HepG2 (cell line): ENCODE results near the gene AFAP1L2. TPM values are rescaled to one million over a fixed set of nuclear protein-coding genes. Genes with fewer than 3 reads are reported as not detected.

ENCODE experiments used
- ATAC-seq: fragments of 200-7000 bp; cut with Tn5 transposase; 3 replicates; pipeline ENCODE4 v1.9.1; 2020; ENCODE audit warnings: mild to moderate bottlenecking, moderate library complexity
- BruUV-seq: library from RNA; stranded (reverse); fragments of 400-500 nt; replicated peaks from 2 replicates; lab custom pipeline; 2021; lab: Mats Ljungman, UMichigan
- CTCF ChIA-PET: fragments of 300-600 bp; formaldehyde crosslinking; extraction: SDS; loops from one replicate; lab custom pipeline; 2021; ENCODE audit warnings: low total read pairs, inconsistent platforms, low intra/inter-chr PET ratio; lab: Yijun Ruan, JAX
- POLR2A ChIA-PET: fragments of 350-600 bp; sonication (Branson Sonifier 250); formaldehyde crosslinking; loops from one replicate; lab custom pipeline; 2020; ENCODE audit warnings: antibody characterized with exemption, inconsistent platforms; lab: Yijun Ruan, JAX
- DNase-seq: peaks from one replicate; pipeline ENCODE4 v3.0.0-alpha.2; 2015; ENCODE audit warnings: low spot score
- FAIRE-seq: peaks from 3 replicates; lab custom pipeline; 2011; peaks lifted over from hg19 to GRCh38; lab: Jason Lieb, UNC
- H2AFZ ChIP-seq: one replicate; pipeline ENCODE4 v1.6.1; 2011; ENCODE audit warnings: low read length, inconsistent platforms
- H3K27ac ChIP-seq: fragments of 300-600 bp; 3 replicates; pipeline ENCODE4 v1.8.0; 2011; ENCODE audit warnings: mixed run types, mild to moderate bottlenecking, mixed read lengths, low read length, inconsistent platforms; ENCODE audit not compliant: insufficient read depth; ENCODE audit errors: extremely low read length
- H3K27me3 ChIP-seq, 2 experiments: fragments of 200-600 bp in 1 of 2; 2 replicates in 1 of 2; 3 replicates in 1 of 2; pipeline versions ENCODE4 v1.6.0 to v1.8.0; 2011; ENCODE audit warnings: low read length in 2 of 2, mild to moderate bottlenecking in 2 of 2, moderate library complexity in 2 of 2, inconsistent platforms in 1 of 2; ENCODE audit not compliant: insufficient read depth in 2 of 2, control insufficient read depth in 1 of 2
- H3K36me3 ChIP-seq, 2 experiments: fragments of 200-600 bp in 1 of 2; replicated peaks in 1 of 2; 2 replicates in 1 of 2; 3 replicates in 1 of 2; pipeline versions ENCODE4 v1.5.1 to v1.8.0; 2011; ENCODE audit warnings: low read length in 2 of 2, inconsistent platforms in 1 of 2; ENCODE audit not compliant: insufficient read depth in 2 of 2, control insufficient read depth in 1 of 2
- H3K4me1 ChIP-seq: 2 replicates; pipeline ENCODE4 v1.5.1; 2012; ENCODE audit warnings: low read length, inconsistent platforms; ENCODE audit not compliant: insufficient read depth
- H3K4me2 ChIP-seq: 2 replicates; pipeline ENCODE4 v1.6.0; 2011; ENCODE audit warnings: low read depth, low read length, inconsistent platforms
- H3K4me3 ChIP-seq, 3 experiments: fragments of 200-600 bp in 1 of 3; sonication (generic), shearing (Covaris generic) in 1 of 3; replicated peaks in 1 of 3; 2 replicates each; pipeline ENCODE4 v1.5.1; 2011 to 2016; ENCODE audit warnings: low read length in 3 of 3, inconsistent platforms in 2 of 3, low read depth in 2 of 3, mild to moderate bottlenecking in 2 of 3, control low read depth in 1 of 3, mixed read lengths in 1 of 3; ENCODE audit not compliant: insufficient read depth in 1 of 3
- H3K79me2 ChIP-seq: one replicate; pipeline ENCODE4 v1.6.1; 2011; ENCODE audit warnings: low read length, inconsistent platforms; ENCODE audit not compliant: insufficient read depth
- H3K9ac ChIP-seq: 2 replicates; pipeline ENCODE4 v1.6.0; 2011; ENCODE audit warnings: mild to moderate bottlenecking, low read depth, low read length, inconsistent platforms; ENCODE audit not compliant: insufficient read depth
- H3K9me3 ChIP-seq: 2 replicates; pipeline ENCODE4 v1.5.1; 2012; ENCODE audit warnings: mild to moderate bottlenecking, low read length
- H4K20me1 ChIP-seq: 2 replicates; pipeline ENCODE4 v1.6.0; 2011; ENCODE audit warnings: inconsistent platforms, mild to moderate bottlenecking, low read length, moderate library complexity; ENCODE audit not compliant: insufficient read depth
- HNRNPL ChIP-seq: fragments of 200-400 bp; formaldehyde crosslinking; IDR thresholded peaks from 2 replicates; pipeline ENCODE4 v1.6.1; 2017; ENCODE audit warnings: mild to moderate bottlenecking, low read depth, low read length
- KMT2A ChIP-seq: sonication (generic); formaldehyde crosslinking; IDR thresholded peaks from 2 replicates; pipeline ENCODE4 v1.4.0; 2020; ENCODE audit warnings: missing genetic modification reagents
- TAF15 ChIP-seq: fragments of 200-400 bp; formaldehyde crosslinking; IDR thresholded peaks from one replicate; pipeline ENCODE4 v1.6.1; 2018; ENCODE audit warnings: mild to moderate bottlenecking, low read depth, low read length; ENCODE audit not compliant: poor library complexity, severe bottlenecking
- ZMYM3 ChIP-seq: sonication (generic); formaldehyde crosslinking; IDR thresholded peaks from 2 replicates; pipeline ENCODE4 v1.5.1; 2020; ENCODE audit warnings: mild to moderate bottlenecking, missing genetic modification reagents
- ZNF556 ChIP-seq: sonication (generic); formaldehyde crosslinking; IDR thresholded peaks from 2 replicates; pipeline ENCODE4 v1.4.0; 2020; ENCODE audit warnings: mild to moderate bottlenecking, missing genetic modification reagents, borderline replicate concordance
- ZNF768 ChIP-seq: sonication (generic); formaldehyde crosslinking; IDR thresholded peaks from 2 replicates; pipeline ENCODE4 v1.4.0; 2020; ENCODE audit warnings: missing genetic modification reagents
- ZNF883 ChIP-seq: sonication (generic); formaldehyde crosslinking; IDR thresholded peaks from 2 replicates; pipeline ENCODE4 v1.5.1; 2020; ENCODE audit warnings: mild to moderate bottlenecking, missing genetic modification reagents; ENCODE audit errors: not compliant biosample characterization
- ZSCAN21 ChIP-seq: sonication (generic); formaldehyde crosslinking; IDR thresholded peaks from 2 replicates; pipeline ENCODE4 v1.8.0; 2022; ENCODE audit warnings: mild to moderate bottlenecking, missing genetic modification reagents, moderate library complexity, borderline replicate concordance
- WGBS: methylation state at CpG from one replicate; pipeline ENCODE4 v1.1.6; 2017; ENCODE audit warnings: low lambda C conversion rate; 5-methylcytosine and 5-hydroxymethylcytosine counted together
- in situ Hi-C: cut with HindIII; loops from 2 replicates; pipeline ENCODE4 v1.10.0; 2017; ENCODE audit warnings: low pct_unique_long_range_greater_than_20kb; ENCODE audit not compliant: extremely low pct_ligation_motif_present
- intact Hi-C: fragments of 100-400 bp; cut with micrococcal nuclease; formaldehyde crosslinking; loops from one replicate; pipeline ENCODE4 v1.10.0; 2022; ENCODE audit not compliant: unreplicated experiment
- polyA plus RNA-seq, 8 experiments: library from polyadenylated mRNA; depleted of rRNA in 3 of 8; stranded (reverse) in 7 of 8; unstranded in 1 of 8; fragments of >200 nt; fragmentation: Illumina TruSeq in 4 of 8; extraction: Trizol in 4 of 8; gene quantifications; 2 replicates each; pipeline versions ENCODE4 v1.2.1 to v1.2.3, GENCODE V29; 2011 to 2016; ENCODE audit warnings: low read depth in 4 of 8, missing spikeins in 1 of 8, mixed read lengths in 1 of 8; ENCODE audit not compliant: insufficient read depth in 1 of 8
- total RNA-seq, 5 experiments: library from RNA; depleted of rRNA; stranded (reverse); fragments of >200 nt; fragmentation: Illumina TruSeq; extraction: Trizol; gene quantifications; 2 replicates each; pipeline ENCODE4 v1.2.3, GENCODE V29; 2016; ENCODE audit warnings: low read depth in 1 of 5
- TF ChIP-seq, protein P1 (sequence below): sonication (generic); formaldehyde crosslinking; IDR thresholded peaks from 2 replicates; pipeline ENCODE4 v1.5.1; 2020; ENCODE audit warnings: missing genetic modification reagents, mild to moderate bottlenecking, borderline replicate concordance
- TF ChIP-seq, protein P2 (sequence below), 2 experiments: sonication (generic) in 1 of 2; formaldehyde crosslinking in 1 of 2; IDR thresholded peaks; 2 replicates each; pipeline versions ENCODE4 v1.6.1 to v1.9.0; 2014 to 2022; ENCODE audit warnings: antibody characterized with exemption in 1 of 2, borderline replicate concordance in 1 of 2, inconsistent platforms in 1 of 2, low read depth in 1 of 2, missing genetic modification reagents in 1 of 2

Gene AFAP1L2
- total and polyA plus RNA-seq, 2 of the 13 experiments (the other 11 are each of a cell fraction or from before 2014, with no cell fraction given): not detected

GRCh38 chr10:114273910-114274309 is 130.4 kb downstream of the AFAP1L2 start:
- H3K27ac ChIP-seq: no peak overlapping the region
- 0 out of 2 replicates have a peak, but pooled peaks cover 6% of the 10 kb centered on the region for H3K4me1 ChIP-seq
- H3K9ac ChIP-seq: no peak overlapping the region
- FAIRE-seq (no peak), DNase-seq (no peak), ATAC-seq (no peak)
- no peak overlapping the region for H3K4me3 ChIP-seq
- ChIA-PET CTCF (no interaction called here), POLR2A (no interaction called here)
- no peak overlapping the region for H2AFZ ChIP-seq
- no peaks in the 10 kb centered on the region for H3K36me3 ChIP-seq
- WGBS: 16% methylated on average over 3 of the region's 3 CpGs
- intact Hi-C loops: no loop called here
- H3K9me3 ChIP-seq: no peaks in the 10 kb centered on the region
- no peaks in the 10 kb centered on the region for H4K20me1 ChIP-seq
- no TSS peak for BruUV-seq
- in situ Hi-C loops: no loop called here
- no peak overlapping the region for H3K4me2 ChIP-seq
- H3K27me3 ChIP-seq: peaks cover 2 to 13% of the 10 kb centered on the region in 2 experiments; a peak in 3 of 5 replicates
- H3K79me2 ChIP-seq: no peaks in the 10 kb centered on the region
- TF ChIP-seq, protein P1, sequence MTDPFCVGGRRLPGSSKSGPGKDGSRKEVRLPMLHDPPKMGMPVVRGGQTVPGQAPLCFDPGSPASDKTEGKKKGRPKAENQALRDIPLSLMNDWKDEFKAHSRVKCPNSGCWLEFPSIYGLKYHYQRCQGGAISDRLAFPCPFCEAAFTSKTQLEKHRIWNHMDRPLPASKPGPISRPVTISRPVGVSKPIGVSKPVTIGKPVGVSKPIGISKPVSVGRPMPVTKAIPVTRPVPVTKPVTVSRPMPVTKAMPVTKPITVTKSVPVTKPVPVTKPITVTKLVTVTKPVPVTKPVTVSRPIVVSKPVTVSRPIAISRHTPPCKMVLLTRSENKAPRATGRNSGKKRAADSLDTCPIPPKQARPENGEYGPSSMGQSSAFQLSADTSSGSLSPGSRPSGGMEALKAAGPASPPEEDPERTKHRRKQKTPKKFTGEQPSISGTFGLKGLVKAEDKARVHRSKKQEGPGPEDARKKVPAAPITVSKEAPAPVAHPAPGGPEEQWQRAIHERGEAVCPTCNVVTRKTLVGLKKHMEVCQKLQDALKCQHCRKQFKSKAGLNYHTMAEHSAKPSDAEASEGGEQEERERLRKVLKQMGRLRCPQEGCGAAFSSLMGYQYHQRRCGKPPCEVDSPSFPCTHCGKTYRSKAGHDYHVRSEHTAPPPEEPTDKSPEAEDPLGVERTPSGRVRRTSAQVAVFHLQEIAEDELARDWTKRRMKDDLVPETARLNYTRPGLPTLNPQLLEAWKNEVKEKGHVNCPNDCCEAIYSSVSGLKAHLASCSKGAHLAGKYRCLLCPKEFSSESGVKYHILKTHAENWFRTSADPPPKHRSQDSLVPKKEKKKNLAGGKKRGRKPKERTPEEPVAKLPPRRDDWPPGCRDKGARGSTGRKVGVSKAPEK (CRISPR knock-in tag): no peak
- no peak for TF ChIP-seq ZSCAN21
- no peak for TF ChIP-seq ZNF556 (CRISPR knock-in tag)
- TF ChIP-seq ZNF883 (CRISPR knock-in tag): no peak
- TF ChIP-seq TAF15: no peak
- no peak for TF ChIP-seq KMT2A (CRISPR knock-in tag)
- TF ChIP-seq ZNF768 (CRISPR knock-in tag): no peak
- no peak for TF ChIP-seq HNRNPL
- TF ChIP-seq, protein P2, sequence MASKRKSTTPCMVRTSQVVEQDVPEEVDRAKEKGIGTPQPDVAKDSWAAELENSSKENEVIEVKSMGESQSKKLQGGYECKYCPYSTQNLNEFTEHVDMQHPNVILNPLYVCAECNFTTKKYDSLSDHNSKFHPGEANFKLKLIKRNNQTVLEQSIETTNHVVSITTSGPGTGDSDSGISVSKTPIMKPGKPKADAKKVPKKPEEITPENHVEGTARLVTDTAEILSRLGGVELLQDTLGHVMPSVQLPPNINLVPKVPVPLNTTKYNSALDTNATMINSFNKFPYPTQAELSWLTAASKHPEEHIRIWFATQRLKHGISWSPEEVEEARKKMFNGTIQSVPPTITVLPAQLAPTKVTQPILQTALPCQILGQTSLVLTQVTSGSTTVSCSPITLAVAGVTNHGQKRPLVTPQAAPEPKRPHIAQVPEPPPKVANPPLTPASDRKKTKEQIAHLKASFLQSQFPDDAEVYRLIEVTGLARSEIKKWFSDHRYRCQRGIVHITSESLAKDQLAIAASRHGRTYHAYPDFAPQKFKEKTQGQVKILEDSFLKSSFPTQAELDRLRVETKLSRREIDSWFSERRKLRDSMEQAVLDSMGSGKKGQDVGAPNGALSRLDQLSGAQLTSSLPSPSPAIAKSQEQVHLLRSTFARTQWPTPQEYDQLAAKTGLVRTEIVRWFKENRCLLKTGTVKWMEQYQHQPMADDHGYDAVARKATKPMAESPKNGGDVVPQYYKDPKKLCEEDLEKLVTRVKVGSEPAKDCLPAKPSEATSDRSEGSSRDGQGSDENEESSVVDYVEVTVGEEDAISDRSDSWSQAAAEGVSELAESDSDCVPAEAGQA (IDR thresholded peaks at IDR 0.05; ENCODE audit: low read depth): no peak
- TF ChIP-seq, protein P2 (CRISPR knock-in tag; IDR thresholded peaks at IDR 0.05; ENCODE audit: borderline replicate concordance): no peak
- TF ChIP-seq ZMYM3 (CRISPR knock-in tag): no peak
